OCI-LY7 (cell line): ENCODE results near the gene CAVIN1. TPM values are rescaled to one million over a fixed set of nuclear protein-coding genes. Genes with fewer than 3 reads are reported as not detected.
A peak's percentile ranks its signal among the peaks of the same experiment; 100 is the strongest.

ENCODE experiments used
- BruUV-seq: library from RNA; stranded (reverse); fragments of 400-500 nt; replicated peaks from 2 replicates; lab custom pipeline; 2021; lab: Mats Ljungman, UMichigan
- CTCF ChIA-PET: fragments of 300-600 bp; sonication (Branson Sonifier 250); formaldehyde crosslinking; loops from one replicate; lab custom pipeline; 2022; ENCODE audit warnings: antibody characterized with exemption; ENCODE audit not compliant: unreplicated experiment; lab: Charles Lee
- POLR2A ChIA-PET: fragments of 300-600 bp; sonication (Branson Sonifier 250); formaldehyde crosslinking; loops from one replicate; lab custom pipeline; 2022; ENCODE audit warnings: antibody characterized with exemption; lab: Charles Lee
- DNase-seq: peaks from one replicate; pipeline ENCODE4 v3.0.0-alpha.2; 2015; ENCODE audit warnings: low spot score
- H2AFZ ChIP-seq: fragments of 200-600 bp; sonication (generic), shearing (Covaris generic); 2 replicates; pipeline ENCODE4 v1.6.1; 2014; ENCODE audit warnings: mild to moderate bottlenecking, antibody characterized with exemption, low read length, moderate library complexity
- H3K27ac ChIP-seq: fragments of 200-600 bp; sonication (generic); 2 replicates; pipeline ENCODE4 v1.5.1; 2014; ENCODE audit warnings: mixed run types, low read depth, mild to moderate bottlenecking, moderate library complexity, low read length, inconsistent platforms; ENCODE audit not compliant: poor library complexity, severe bottlenecking
- H3K36me3 ChIP-seq: fragments of 200-600 bp; sonication (generic); 2 replicates; pipeline ENCODE4 v1.6.1; 2014; ENCODE audit warnings: mild to moderate bottlenecking, antibody characterized with exemption, low read length, moderate library complexity, mixed read lengths; ENCODE audit not compliant: insufficient read depth
- H3K4me1 ChIP-seq: fragments of 200-600 bp; sonication (generic); 2 replicates; pipeline ENCODE4 v1.5.1; 2014; ENCODE audit warnings: mild to moderate bottlenecking, low read length; ENCODE audit not compliant: insufficient read depth, poor library complexity, severe bottlenecking
- H3K4me2 ChIP-seq: fragments of 200-600 bp; sonication (generic); 2 replicates; pipeline ENCODE4 v1.6.1; 2014; ENCODE audit warnings: mild to moderate bottlenecking, low read length
- H3K4me3 ChIP-seq: fragments of 200-600 bp; sonication (generic); 2 replicates; pipeline ENCODE4 v1.5.1; 2014; ENCODE audit warnings: mild to moderate bottlenecking, low read depth, low read length; ENCODE audit not compliant: poor library complexity, severe bottlenecking
- H3K79me2 ChIP-seq: fragments of 200-600 bp; sonication (generic); 2 replicates; pipeline ENCODE4 v1.6.1; 2016; ENCODE audit warnings: low read depth, mild to moderate bottlenecking, low read length, moderate library complexity, mixed read lengths; ENCODE audit not compliant: insufficient read depth
- H3K9me2 ChIP-seq: fragments of 200-600 bp; sonication (generic); 2 replicates; pipeline ENCODE4 v1.6.1; 2016; ENCODE audit warnings: mild to moderate bottlenecking, low read length, mixed read lengths; ENCODE audit not compliant: insufficient read depth
- H3K9me3 ChIP-seq: fragments of 200-600 bp; sonication (generic); 2 replicates; pipeline ENCODE4 v1.6.1; 2014; ENCODE audit warnings: mild to moderate bottlenecking, mixed run types, low read length, mixed read lengths
- H4K20me1 ChIP-seq: fragments of 200-600 bp; sonication (generic); 2 replicates; pipeline ENCODE4 v1.6.1; 2014; ENCODE audit warnings: mild to moderate bottlenecking, antibody characterized with exemption, low read length, moderate library complexity, mixed read lengths; ENCODE audit not compliant: insufficient read depth
- EZH2phosphoT487 ChIP-seq: fragments of 200-600 bp; sonication (generic); IDR thresholded peaks from 2 replicates; pipeline ENCODE4 v1.6.1; 2018; ENCODE audit warnings: low read depth, borderline replicate concordance, mild to moderate bottlenecking, mixed run types, antibody characterized with exemption, low read length, moderate library complexity, mixed read lengths
- intact Hi-C: fragments of 100-400 bp; cut with micrococcal nuclease; formaldehyde crosslinking; loops from one replicate; pipeline ENCODE4 v1.10.0; 2022; ENCODE audit not compliant: unreplicated experiment
- total RNA-seq, 2 experiments: library from RNA; depleted of rRNA in 1 of 2; stranded (reverse); fragments of >200 nt in 1 of 2; shearing (Covaris generic) in 1 of 2; gene quantifications; 2 replicates each; pipeline ENCODE4 v1.2.3, GENCODE V29; 2014 to 2022
- TF ChIP-seq, protein P1 (sequence below): fragments of 200-600 bp; sonication (generic); conservative IDR thresholded peaks from 2 replicates; pipeline ENCODE4 v1.5.1; 2014; ENCODE audit warnings: mild to moderate bottlenecking, antibody characterized with exemption, low read length, moderate library complexity, mixed read lengths

CAVIN1 gene
- total RNA-seq, 2 experiments from 2014 or later: 0.08 TPM; not detected in 1

- Histone ChIP-seq H3K9me3 (no peaks in the 10 kb centered on the region), H3K79me2 (no peaks in the 10 kb centered on the region; the same call in 1 of the 2 replicates), H3K36me3 (no peaks in the 10 kb centered on the region), H3K4me3 (peak overlapping the region; percentile 77), H3K4me2 (peak overlapping the region; percentile 86), H3K4me1 (peaks cover 30% of the 10 kb centered on the region), H3K27ac (peak overlapping the region; percentile 9), H2AFZ (peak overlapping the region; percentile 66), H4K20me1 (no peaks in the 10 kb centered on the region), H3K9me2 (no peaks in the 10 kb centered on the region)
- peak; percentile 34 for DNase-seq
- ChIA-PET POLR2A (interaction anchor here (0.6 to 1.5 kb wide), 10 partner anchors 9 to 272 kb away, joined by 3 to 7 read pairs (median 4); no protein-coding TSS in a partner anchor), CTCF (no interaction called here)
- BruUV-seq: no TSS peak
- intact Hi-C loops: loop anchor here (10.0 kb wide), 1 partner anchor 273 kb away; the partner anchor contains the start of gene DHX58
- TF ChIP-seq, protein P1, sequence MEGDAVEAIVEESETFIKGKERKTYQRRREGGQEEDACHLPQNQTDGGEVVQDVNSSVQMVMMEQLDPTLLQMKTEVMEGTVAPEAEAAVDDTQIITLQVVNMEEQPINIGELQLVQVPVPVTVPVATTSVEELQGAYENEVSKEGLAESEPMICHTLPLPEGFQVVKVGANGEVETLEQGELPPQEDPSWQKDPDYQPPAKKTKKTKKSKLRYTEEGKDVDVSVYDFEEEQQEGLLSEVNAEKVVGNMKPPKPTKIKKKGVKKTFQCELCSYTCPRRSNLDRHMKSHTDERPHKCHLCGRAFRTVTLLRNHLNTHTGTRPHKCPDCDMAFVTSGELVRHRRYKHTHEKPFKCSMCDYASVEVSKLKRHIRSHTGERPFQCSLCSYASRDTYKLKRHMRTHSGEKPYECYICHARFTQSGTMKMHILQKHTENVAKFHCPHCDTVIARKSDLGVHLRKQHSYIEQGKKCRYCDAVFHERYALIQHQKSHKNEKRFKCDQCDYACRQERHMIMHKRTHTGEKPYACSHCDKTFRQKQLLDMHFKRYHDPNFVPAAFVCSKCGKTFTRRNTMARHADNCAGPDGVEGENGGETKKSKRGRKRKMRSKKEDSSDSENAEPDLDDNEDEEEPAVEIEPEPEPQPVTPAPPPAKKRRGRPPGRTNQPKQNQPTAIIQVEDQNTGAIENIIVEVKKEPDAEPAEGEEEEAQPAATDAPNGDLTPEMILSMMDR: no peak
- no peak for TF ChIP-seq EZH2phosphoT487
Observed at GRCh38 chr17:42387661-42388380, 35.2 kb downstream of the CAVIN1 start.

GRCh38 chr17:42386777-42387657 lies 36.0 kb downstream of the CAVIN1 start:
- H3K9me3 ChIP-seq: no peaks in the 10 kb centered on the region
- TF ChIP-seq, protein P1: no peak
- no peak for TF ChIP-seq EZH2phosphoT487
- intact Hi-C loops: loop anchor here (10.0 kb wide), 1 partner anchor 272 kb away; the partner anchor contains the start of gene DHX58
- no peak overlapping the region for H3K27ac ChIP-seq
- H3K9me2 ChIP-seq: no peaks in the 10 kb centered on the region
- peak overlapping the region; percentile 77 for H3K4me3 ChIP-seq
- no peaks in the 10 kb centered on the region; the same call in 1 of the 2 replicates for H3K79me2 ChIP-seq
- BruUV-seq: TSS peak; percentile 63
- POLR2A ChIA-PET: interaction anchor here (1.5 kb wide), 1 partner anchor 12 kb away, joined by 4 read pairs; no protein-coding TSS in a partner anchor
- H2AFZ ChIP-seq: peak overlapping the region; percentile 66; the same call in 1 of the 2 replicates
- CTCF ChIA-PET: no interaction called here
- DNase-seq: no peak
- no peaks in the 10 kb centered on the region for H3K36me3 ChIP-seq
- H3K4me2 ChIP-seq: peak overlapping the region; percentile 86
- H4K20me1 ChIP-seq: no peaks in the 10 kb centered on the region
- peaks cover 25% of the 10 kb centered on the region for H3K4me1 ChIP-seq
